Suprapubic skin (tissue), 4 donors: Measurements from ENCODE around the gene ARHGAP10. TPM values are rescaled to one million over a fixed set of nuclear protein-coding genes. Genes with fewer than 3 reads are reported as not detected.

Experiments used
- DNase-seq, 2 donors: peaks; one replicate each; pipeline ENCODE4 v3.0.0-alpha.2; 2019; ENCODE audit warnings: low spot score in 2 of 2
- H3K27ac ChIP-seq: fragments of 200-600 bp; sonication (generic); one replicate; pipeline ENCODE4 v1.5.1; 2019
- H3K27me3 ChIP-seq: fragments of 200-600 bp; sonication (generic); one replicate; pipeline ENCODE4 v1.5.1; 2019
- H3K36me3 ChIP-seq: fragments of 200-600 bp; sonication (generic); one replicate; pipeline ENCODE4 v1.5.1; 2019
- H3K4me1 ChIP-seq: fragments of 200-600 bp; sonication (generic); one replicate; pipeline ENCODE4 v1.5.1; 2019
- H3K4me3 ChIP-seq: fragments of 200-600 bp; sonication (generic); one replicate; pipeline ENCODE4 v1.5.1; 2019; ENCODE audit warnings: mild to moderate bottlenecking
- H3K9me3 ChIP-seq: fragments of 200-600 bp; sonication (generic); one replicate; pipeline ENCODE4 v1.5.1; 2019
- EP300 ChIP-seq: sonication (generic); formaldehyde crosslinking; IDR thresholded peaks from one replicate; pipeline ENCODE4 v1.6.1; 2017; ENCODE audit warnings: antibody characterized with exemption
- POLR2A ChIP-seq, 2 donors: fragments of 450-650 bp; IDR thresholded peaks; one replicate each; pipeline ENCODE4 v1.6.1; 2017; ENCODE audit warnings: antibody characterized with exemption in 2 of 2, mild to moderate bottlenecking in 2 of 2, moderate library complexity in 2 of 2
- POLR2AphosphoS5 ChIP-seq, 3 donors: sonication (generic); formaldehyde crosslinking; IDR thresholded peaks; one replicate each; pipeline ENCODE4 v1.6.1; 2017; ENCODE audit warnings: antibody characterized with exemption in 3 of 3
- WGBS: methylation state at CpG from one replicate; pipeline ENCODE4 v1.1.5; 2018; 5-methylcytosine and 5-hydroxymethylcytosine counted together
- total RNA-seq, 4 donors: library from RNA; depleted of rRNA; stranded (reverse); fragments of >200 nt; gene quantifications; one replicate each; pipeline ENCODE4 v1.1.0, GENCODE V29; 2016
- TF ChIP-seq, protein P1 (sequence below), 2 donors: fragments of 200-600 bp in 1 of 2; fragments of 450-650 bp in 1 of 2; sonication (generic) in 1 of 2; IDR thresholded peaks; one replicate each; pipeline ENCODE4 v1.5.1; 2016 to 2019; ENCODE audit warnings: antibody characterized with exemption in 2 of 2, mild to moderate bottlenecking in 1 of 2, moderate library complexity in 1 of 2

ARHGAP10 gene
- total RNA-seq, 4 donors from 2014 or later, result 32.5 to 59.0 (median 36.8) TPM

DNA sequence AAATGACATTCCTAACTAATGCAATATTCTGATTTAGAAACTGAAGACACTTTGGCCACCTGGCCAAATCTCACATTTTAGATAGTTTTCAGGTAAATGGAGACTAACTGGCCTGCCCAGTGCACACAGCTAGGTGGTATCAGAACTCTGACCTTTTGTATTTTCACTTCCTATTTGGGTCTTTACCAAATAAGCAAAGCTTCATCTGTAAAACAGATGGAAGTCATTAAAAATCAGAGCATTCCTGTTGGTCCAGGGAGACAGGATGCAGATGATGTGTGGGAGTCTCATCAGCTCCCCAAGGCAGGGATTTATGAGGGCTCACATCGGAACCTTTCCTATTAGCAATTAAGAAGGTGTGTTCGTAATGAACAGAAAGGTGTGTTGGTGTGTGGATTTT lies 57.7 kb downstream of the ARHGAP10 start:
- Histone ChIP-seq H3K9me3 (no peaks in the 10 kb centered on the region), H3K36me3 (no peaks in the 10 kb centered on the region), H3K4me3 (no peak overlapping the region), H3K27ac (no peak overlapping the region), H3K4me1 (peaks cover 72% of the 10 kb centered on the region), H3K27me3 (no peaks in the 10 kb centered on the region)
- TF ChIP-seq EP300 (no peak), POLR2AphosphoS5 (IDR thresholded peaks at IDR 0.05) (no peak), POLR2A (IDR thresholded peaks at IDR 0.05) (no peak)
- TF ChIP-seq, protein P1, sequence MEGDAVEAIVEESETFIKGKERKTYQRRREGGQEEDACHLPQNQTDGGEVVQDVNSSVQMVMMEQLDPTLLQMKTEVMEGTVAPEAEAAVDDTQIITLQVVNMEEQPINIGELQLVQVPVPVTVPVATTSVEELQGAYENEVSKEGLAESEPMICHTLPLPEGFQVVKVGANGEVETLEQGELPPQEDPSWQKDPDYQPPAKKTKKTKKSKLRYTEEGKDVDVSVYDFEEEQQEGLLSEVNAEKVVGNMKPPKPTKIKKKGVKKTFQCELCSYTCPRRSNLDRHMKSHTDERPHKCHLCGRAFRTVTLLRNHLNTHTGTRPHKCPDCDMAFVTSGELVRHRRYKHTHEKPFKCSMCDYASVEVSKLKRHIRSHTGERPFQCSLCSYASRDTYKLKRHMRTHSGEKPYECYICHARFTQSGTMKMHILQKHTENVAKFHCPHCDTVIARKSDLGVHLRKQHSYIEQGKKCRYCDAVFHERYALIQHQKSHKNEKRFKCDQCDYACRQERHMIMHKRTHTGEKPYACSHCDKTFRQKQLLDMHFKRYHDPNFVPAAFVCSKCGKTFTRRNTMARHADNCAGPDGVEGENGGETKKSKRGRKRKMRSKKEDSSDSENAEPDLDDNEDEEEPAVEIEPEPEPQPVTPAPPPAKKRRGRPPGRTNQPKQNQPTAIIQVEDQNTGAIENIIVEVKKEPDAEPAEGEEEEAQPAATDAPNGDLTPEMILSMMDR (IDR thresholded peaks at IDR 0.05), result no peak
- WGBS, result 73% methylated on average over 2 of the region's 2 CpGs
- no peak for DNase-seq

GRCh38 chr4:147790412-147790811 lies 58.5 kb downstream of the ARHGAP10 start:
- Histone ChIP-seq H3K27ac (no peak overlapping the region), H3K27me3 (no peaks in the 10 kb centered on the region), H3K9me3 (no peaks in the 10 kb centered on the region), H3K4me1 (peaks cover 74% of the 10 kb centered on the region), H3K36me3 (no peaks in the 10 kb centered on the region), H3K4me3 (no peak overlapping the region)
- DNase-seq, result no peak
- TF ChIP-seq POLR2A (IDR thresholded peaks at IDR 0.05), result no peak
- TF ChIP-seq, protein P1 (IDR thresholded peaks at IDR 0.05), result no peak
- no peak for TF ChIP-seq EP300
- WGBS, result 80% methylated on average over 2 of the region's 2 CpGs

DNA sequence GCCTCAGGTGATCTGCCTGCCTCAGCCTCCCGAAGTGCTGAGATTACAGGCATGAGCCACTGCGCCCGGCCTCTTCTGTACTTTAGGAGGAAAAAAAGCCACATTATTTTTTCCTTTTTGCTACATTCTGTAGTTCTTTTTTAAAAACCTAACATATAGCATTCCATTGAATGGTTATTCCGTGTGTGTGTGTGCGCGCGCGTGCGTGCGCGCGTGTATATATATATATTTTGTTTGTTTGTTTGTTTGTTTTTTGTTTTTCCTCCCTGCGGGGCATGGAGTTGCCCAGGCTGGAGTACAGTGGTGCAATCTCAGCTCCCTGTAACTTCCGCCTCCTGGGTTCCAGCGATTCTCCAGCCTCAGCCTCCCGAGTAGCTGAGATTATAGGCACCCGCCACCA lies 59.5 kb downstream of the ARHGAP10 start:
- Histone ChIP-seq H3K4me3 (no peak overlapping the region), H3K36me3 (no peaks in the 10 kb centered on the region), H3K4me1 (peaks cover 66% of the 10 kb centered on the region), H3K27ac (no peak overlapping the region), H3K9me3 (no peaks in the 10 kb centered on the region), H3K27me3 (no peaks in the 10 kb centered on the region)
- WGBS, result 97% methylated on average over 17 of the region's 17 CpGs
- TF ChIP-seq POLR2A (IDR thresholded peaks at IDR 0.05) (no peak), POLR2AphosphoS5 (IDR thresholded peaks at IDR 0.05) (no peak), EP300 (no peak)
- TF ChIP-seq, protein P1 (IDR thresholded peaks at IDR 0.05), result no peak
- no peak for DNase-seq

DNA sequence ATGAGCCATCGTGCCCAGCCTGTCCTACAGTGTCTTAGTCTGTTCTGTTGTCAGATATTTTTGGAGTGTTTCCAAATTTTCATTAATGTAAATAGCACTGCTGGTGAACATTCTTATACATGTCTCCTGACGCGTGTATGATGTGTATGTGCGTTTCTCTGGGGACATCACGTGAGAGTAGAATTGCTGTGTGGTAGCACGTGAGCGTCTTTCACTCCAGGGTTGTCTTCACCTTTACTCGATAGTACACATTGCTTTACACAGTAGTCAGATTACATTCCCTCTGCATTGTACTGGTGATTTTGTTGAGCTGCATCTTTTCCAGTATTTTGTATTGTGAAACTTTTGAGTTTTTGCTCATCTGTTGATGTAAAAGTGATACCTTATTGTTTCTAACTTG lies 60.0 kb downstream of the ARHGAP10 start:
- TF ChIP-seq, protein P1 (IDR thresholded peaks at IDR 0.05), result no peak
- TF ChIP-seq POLR2AphosphoS5 (IDR thresholded peaks at IDR 0.05), result no peak
- TF ChIP-seq POLR2A (IDR thresholded peaks at IDR 0.05), result no peak
- TF ChIP-seq EP300, result no peak
- peaks cover 60% of the 10 kb centered on the region for H3K4me1 ChIP-seq
- no peaks in the 10 kb centered on the region for H3K9me3 ChIP-seq
- no peaks in the 10 kb centered on the region for H3K36me3 ChIP-seq
- H3K27ac ChIP-seq, result no peak overlapping the region
- 90% methylated on average over 8 of the region's 8 CpGs for WGBS
- H3K27me3 ChIP-seq, result no peaks in the 10 kb centered on the region
- H3K4me3 ChIP-seq, result no peak overlapping the region
- DNase-seq, result no peak

DNA sequence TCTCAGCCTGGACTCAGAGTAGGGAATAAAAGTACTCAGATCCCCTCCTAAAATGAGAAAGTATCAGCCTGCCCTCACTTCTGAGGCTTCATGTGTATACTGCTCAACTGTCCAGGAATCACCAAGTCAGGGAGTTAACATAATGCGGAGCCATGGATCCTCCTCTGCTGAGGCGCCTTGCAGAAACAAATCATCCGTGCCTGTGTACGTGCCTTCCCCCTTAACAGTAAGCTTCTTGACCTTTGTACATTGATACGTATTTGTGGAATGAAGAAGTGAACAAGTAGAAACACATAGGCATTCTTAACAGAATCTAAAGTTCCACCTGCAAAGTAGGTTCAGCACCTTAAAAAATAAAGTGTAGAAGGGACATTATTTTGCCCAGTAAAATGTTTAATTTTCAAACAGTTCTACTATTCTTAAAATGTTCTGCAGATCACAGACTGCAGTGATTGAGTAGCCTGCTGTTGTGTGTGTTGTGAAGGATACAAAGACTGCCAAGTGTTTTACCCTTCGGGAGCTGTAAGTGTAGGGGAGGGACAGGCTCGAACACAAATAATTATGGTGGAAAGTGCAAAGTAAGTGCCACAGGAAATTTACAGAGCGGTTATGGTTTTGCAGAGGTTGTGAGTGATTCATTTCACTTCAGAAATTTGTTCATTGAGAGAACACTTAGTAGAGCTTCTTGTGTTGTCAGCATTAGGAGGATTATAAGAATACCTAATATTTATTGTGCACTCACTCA lies 61.9 kb downstream of the ARHGAP10 start:
- H3K9me3 ChIP-seq, result no peaks in the 10 kb centered on the region
- no peaks in the 10 kb centered on the region for H3K27me3 ChIP-seq
- WGBS, result 40% methylated on average over 8 of the region's 8 CpGs
- TF ChIP-seq POLR2AphosphoS5 (IDR thresholded peaks at IDR 0.05) (no peak), EP300 (no peak), POLR2A (IDR thresholded peaks at IDR 0.05) (no peak)
- TF ChIP-seq, protein P1 (IDR thresholded peaks at IDR 0.05), result no peak
- H3K4me3 ChIP-seq, result no peak overlapping the region
- no peak overlapping the region for H3K27ac ChIP-seq
- H3K4me1 ChIP-seq, result peaks cover 42% of the 10 kb centered on the region
- no peak for DNase-seq
- no peaks in the 10 kb centered on the region for H3K36me3 ChIP-seq
